Neural progenitor cell (in vitro differentiated cells): ENCODE results near the gene MTMR12.

Source experiments
- CTCF ChIP-seq: fragments of 200-600 bp; sonication (generic); IDR thresholded peaks from 2 replicates; pipeline ENCODE4 v1.5.1; 2017; ENCODE audit warnings: antibody characterized with exemption, mild to moderate bottlenecking
- EZH2phosphoT487 ChIP-seq: fragments of 200-600 bp; sonication (generic); IDR thresholded peaks from 2 replicates; pipeline ENCODE4 v1.6.1; 2017; ENCODE audit warnings: antibody characterized with exemption

GRCh38 chr5:32312197-32312594, 543 bp downstream of the MTMR12 start:
- TF ChIP-seq CTCF (no peak), EZH2phosphoT487 (no peak)
